Psoas muscle (tissue), 8 donors: Measurements from ENCODE around the gene AGPS. TPM values are rescaled to one million over a fixed set of nuclear protein-coding genes. Genes with fewer than 3 reads are reported as not detected.
"Not testable (repeated sequence)": the region's sequence is repeated elsewhere in the genome, so short reads cannot be mapped to it uniquely, and the experiment has no call there.

Experiments
- ATAC-seq, 4 donors: fragments of 200-7000 bp; cut with Tn5 transposase; one replicate each; pipeline ENCODE4 v1.9.1; 2020; ENCODE audit warnings: moderate library complexity in 3 of 4, mild to moderate bottlenecking in 2 of 4
- DNase-seq, 2 donors: peaks; one replicate each; pipeline ENCODE4 v3.0.0-alpha.2; 2020
- H3K27ac ChIP-seq: fragments of 200-600 bp; one replicate; pipeline ENCODE4 v1.8.0; 2022
- H3K27me3 ChIP-seq, 3 donors: fragments of 200-600 bp in 1 of 3; one replicate each; pipeline versions ENCODE4 v1.6.1 to v1.8.0; 2013 to 2022; ENCODE audit warnings: low read length in 2 of 3, mild to moderate bottlenecking in 2 of 3, moderate library complexity in 1 of 3; ENCODE audit not compliant: insufficient read depth in 3 of 3
- H3K36me3 ChIP-seq, 2 donors: fragments of 200-600 bp in 1 of 2; one replicate each; pipeline versions ENCODE4 v1.6.1 to v1.8.0; 2013 to 2022; ENCODE audit warnings: low read depth in 1 of 2, mild to moderate bottlenecking in 1 of 2, moderate library complexity in 1 of 2; ENCODE audit not compliant: insufficient read depth in 1 of 2
- H3K4me1 ChIP-seq: fragments of 200-600 bp; one replicate; pipeline ENCODE4 v1.8.0; 2022
- H3K4me3 ChIP-seq: fragments of 200-600 bp; one replicate; pipeline ENCODE4 v1.8.0; 2022; ENCODE audit warnings: mild to moderate bottlenecking
- H3K9me3 ChIP-seq: fragments of 200-600 bp; one replicate; pipeline ENCODE4 v1.8.0; 2022
- CTCF ChIP-seq: fragments of 200-600 bp; IDR thresholded peaks from one replicate; pipeline ENCODE4 v1.8.0; 2022; ENCODE audit warnings: antibody characterized with exemption
- WGBS, 3 donors: extraction: QIAGEN DNeasy Blood & Tissue Kit; methylation state at CpG; one replicate each; pipeline versions ENCODE4 v1.1.6 to v1.1.7; 2013; 5-methylcytosine and 5-hydroxymethylcytosine counted together
- intact Hi-C, 2 donors: fragments of 100-400 bp; cut with DNase I; formaldehyde crosslinking; loops; one replicate each; pipeline versions ENCODE4 v1.11.0 to v1.14.2; 2022
- polyA plus RNA-seq, 3 donors: library from polyadenylated mRNA; stranded (reverse); fragments of 200-250 nt; gene quantifications; one replicate each; pipeline ENCODE4 v1.2.3, GENCODE V29; 2013
- total RNA-seq, 4 donors: library from RNA; stranded (reverse); fragmentation: NEBNext Ultra II Directional in 2 of 4; extraction: Animal tissue kit (Norgen Biotek cat#: 25700) in 2 of 4; gene quantifications; one replicate each; pipeline versions ENCODE4 v1.2.1 to v1.2.4, GENCODE V29; 2021 to 2023
- donor health status: healthy with polysubstance abuse.
- donor health status: DM: no; HTN: no; CAD: no; lungs with moderate emphysema.
- donor health status: Bipolar disorder and iron deficiency.
- donor health status: healthy.
- donor health status: DM: yes; HTN: yes; CAD: no.
- donor health status: DM: no; HTN: no; CAD: no.
- donor health status: DM: no; HTN: no; CAD: no.
- donor health status: DM: yes; HTN: yes; CAD: no.

Gene AGPS
- total and polyA plus RNA-seq, 7 donors = 7.8 to 32.2 (median 26.6) TPM

- H3K36me3 ChIP-seq = no peaks in the 10 kb centered on the region
- no peaks in the 10 kb centered on the region for H3K27me3 ChIP-seq
- no peaks in the 10 kb centered on the region for H3K9me3 ChIP-seq
- H3K4me3 ChIP-seq = no peak overlapping the region
- TF ChIP-seq CTCF = no peak
- no peaks in the 10 kb centered on the region for H3K4me1 ChIP-seq
- WGBS, 3 donors = 90 to 95% (median 90%) methylated on average over 2 of the region's 2 CpGs
- H3K27ac ChIP-seq = no peak overlapping the region
- DNase-seq = no peak
- intact Hi-C loops = loop anchor here in 1 of 2 donors (5.0 kb wide), 1 partner anchor 60 kb away; no protein-coding TSS in a partner anchor
- ATAC-seq = no peak
These were observed 45.0 kb upstream of the AGPS start for GRCh38 chr2:177347570-177347969.

GRCh38 chr2:177348118-177348654 lies 44.4 kb upstream of the AGPS start:
- intact Hi-C loops = loop anchor here in 1 of 2 donors (5.0 kb wide), 1 partner anchor 59 kb away; no protein-coding TSS in a partner anchor
- DNase-seq (no peak), ATAC-seq (no peak)
- WGBS, 3 donors = 71 to 89% (median 80%) methylated on average over 7 of the region's 7 CpGs
- H3K4me3 ChIP-seq = no peak overlapping the region
- no peaks in the 10 kb centered on the region for H3K4me1 ChIP-seq
- no peak for TF ChIP-seq CTCF
- H3K27ac ChIP-seq = no peak overlapping the region
- no peaks in the 10 kb centered on the region for H3K36me3 ChIP-seq
- H3K27me3 ChIP-seq = no peaks in the 10 kb centered on the region
- H3K9me3 ChIP-seq = no peaks in the 10 kb centered on the region

- H3K4me3 ChIP-seq = no peak overlapping the region
- WGBS, 3 donors = 98 to 100% (median 99%) methylated on average over 3 of the region's 3 CpGs
- DNase-seq (no peak), ATAC-seq (no peak)
- H3K36me3 ChIP-seq = no peaks in the 10 kb centered on the region
- no peak for TF ChIP-seq CTCF
- H3K27ac ChIP-seq = no peak overlapping the region
- no peaks in the 10 kb centered on the region for H3K4me1 ChIP-seq
- no peaks in the 10 kb centered on the region for H3K27me3 ChIP-seq
- no peaks in the 10 kb centered on the region for H3K9me3 ChIP-seq
- intact Hi-C loops = loop anchor here in 1 of 2 donors (5.0 kb wide), 1 partner anchor 58 kb away; no protein-coding TSS in a partner anchor
These were observed 43.6 kb upstream of the AGPS start for GRCh38 chr2:177348733-177349693.

GRCh38 chr2:177350624-177351023 lies 41.9 kb upstream of the AGPS start:
- DNase-seq, H3K4me1 ChIP-seq, H3K27ac ChIP-seq, H3K27me3 ChIP-seq, H3K36me3 ChIP-seq, H3K9me3 ChIP-seq, H3K4me3 ChIP-seq, intact Hi-C loops, ATAC-seq: not testable (repeated sequence)
- WGBS, 3 donors = 79 to 94% (median 87%) methylated on average over 1 of the region's 1 CpG

GRCh38 chr2:177351121-177351520 lies 41.5 kb upstream of the AGPS start:
- DNase-seq, ATAC-seq, H3K4me1 ChIP-seq, H3K9me3 ChIP-seq, H3K4me3 ChIP-seq, H3K36me3 ChIP-seq, H3K27me3 ChIP-seq, intact Hi-C loops, H3K27ac ChIP-seq: not testable (repeated sequence)
- 71 to 77% (median 73%) methylated on average over 1 of the region's 1 CpG for WGBS, 3 donors
